Endothelial cell (in vitro differentiated cells): Measurements from ENCODE around the gene RNU1-1. TPM values are rescaled to one million over a fixed set of nuclear protein-coding genes. Genes with fewer than 3 reads are reported as not detected.
"Not testable (repeated sequence)": the region's sequence is repeated elsewhere in the genome, so short reads cannot be mapped to it uniquely, and the experiment has no call there.

Experiments used
- DNase-seq: peaks from one replicate; pipeline ENCODE4 v3.0.0; 2021; ENCODE audit warnings: low spot score
- H3K27ac Mint-ChIP-seq: one replicate; pipeline ENCODE4 v1.8.0; 2021; ENCODE audit warnings: mixed read lengths, inconsistent platforms; ENCODE audit not compliant: unreplicated experiment
- H3K27me3 Mint-ChIP-seq: one replicate; pipeline ENCODE4 v1.8.0; 2021; ENCODE audit warnings: mild to moderate bottlenecking, moderate library complexity, mixed read lengths, inconsistent platforms; ENCODE audit not compliant: unreplicated experiment
- H3K36me3 Mint-ChIP-seq: one replicate; pipeline ENCODE4 v1.8.0; 2021; ENCODE audit warnings: mild to moderate bottlenecking, low read depth, mixed read lengths, inconsistent platforms; ENCODE audit not compliant: unreplicated experiment
- H3K4me1 Mint-ChIP-seq: one replicate; pipeline ENCODE4 v1.8.0; 2021; ENCODE audit warnings: mild to moderate bottlenecking, mixed read lengths, inconsistent platforms; ENCODE audit not compliant: unreplicated experiment
- H3K4me3 Mint-ChIP-seq: one replicate; pipeline ENCODE4 v1.8.0; 2021; ENCODE audit warnings: mild to moderate bottlenecking, mixed read lengths, inconsistent platforms; ENCODE audit not compliant: unreplicated experiment
- H3K9me3 Mint-ChIP-seq: one replicate; pipeline ENCODE4 v1.8.0; 2021; ENCODE audit warnings: mixed read lengths, inconsistent platforms; ENCODE audit not compliant: unreplicated experiment
- CTCF ChIP-seq: fragments of 200-600 bp; sonication (generic); IDR thresholded peaks from one replicate; pipeline ENCODE4 v1.5.0; 2021; ENCODE audit warnings: antibody characterized with exemption; ENCODE audit not compliant: unreplicated experiment
- total RNA-seq: library from RNA; stranded (reverse); fragmentation: NEBNext Ultra II Directional; extraction: Animal tissue kit (Norgen Biotek cat#: 25700); gene quantifications from one replicate; pipeline ENCODE4 v1.2.1, GENCODE V29; 2021; ENCODE audit not compliant: unreplicated experiment

The RNU1-1 gene
- total RNA-seq, 1 donor from 2014 or later, result 3,428 TPM

GRCh38 chr1:16478091-16478490 lies 36.0 kb downstream of the RNU1-1 start:
- Mint-ChIP-seq H3K27ac (no peak overlapping the region), H3K4me3 (no peak overlapping the region), H3K9me3 (no peaks in the 10 kb centered on the region), H3K27me3 (peaks cover 1% of the 10 kb centered on the region), H3K4me1 (no peaks in the 10 kb centered on the region), H3K36me3 (peaks cover 24% of the 10 kb centered on the region)
- no peak for DNase-seq
- TF ChIP-seq CTCF, result no peak

DNA sequence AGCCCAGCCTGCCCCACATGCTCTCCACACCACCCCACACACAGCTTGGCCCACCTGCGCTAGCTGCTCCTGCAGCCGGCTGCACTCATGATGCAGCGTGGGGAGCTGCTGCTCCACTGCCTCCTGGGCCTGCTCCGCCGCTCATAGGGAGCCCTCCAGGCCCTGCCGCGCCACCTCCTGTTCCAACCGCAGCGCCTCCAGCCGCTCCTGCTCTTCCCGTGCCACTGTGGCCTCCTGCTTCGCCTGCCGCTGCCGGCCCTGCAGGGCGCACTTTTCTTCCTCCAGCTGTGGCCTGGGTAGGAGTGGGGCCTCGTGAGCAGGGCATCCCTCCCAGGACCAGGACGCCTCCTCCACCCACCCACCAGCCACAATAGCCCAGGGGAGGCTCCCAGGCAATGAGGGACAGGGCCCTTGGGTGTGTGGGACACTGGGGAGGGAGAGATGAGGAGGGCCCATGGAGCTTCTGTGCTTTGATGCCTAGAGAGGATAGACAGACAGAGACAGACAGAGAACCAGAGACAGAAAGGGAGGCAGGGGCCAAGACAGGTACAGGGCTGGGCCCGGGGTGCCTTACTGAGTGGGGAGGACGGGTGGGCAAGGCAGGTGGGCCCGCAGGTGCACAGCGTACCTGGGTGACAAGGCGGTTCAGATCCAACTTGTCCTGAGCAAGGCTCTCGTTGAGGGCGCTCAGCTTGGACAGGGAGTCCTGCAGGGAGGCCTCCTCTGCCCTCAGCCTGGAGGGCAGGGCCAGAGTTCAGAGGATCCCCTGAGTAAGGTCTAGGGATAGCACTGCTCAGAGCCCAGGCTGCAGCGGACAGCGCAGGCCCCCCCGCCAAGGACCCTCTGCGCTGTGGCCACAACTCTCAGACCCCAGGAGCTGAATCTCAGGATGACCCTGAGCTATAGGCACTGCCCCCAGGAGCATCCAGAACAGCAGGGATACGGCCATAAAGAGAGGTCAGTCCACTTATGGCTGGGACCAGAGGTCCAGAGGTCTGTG lies 38.0 kb downstream of the RNU1-1 start:
- H3K27me3 Mint-ChIP-seq, H3K9me3 Mint-ChIP-seq, DNase-seq, H3K4me1 Mint-ChIP-seq, H3K4me3 Mint-ChIP-seq, H3K27ac Mint-ChIP-seq: not testable (repeated sequence)
- peaks cover 21% of the 10 kb centered on the region for H3K36me3 Mint-ChIP-seq

DNA sequence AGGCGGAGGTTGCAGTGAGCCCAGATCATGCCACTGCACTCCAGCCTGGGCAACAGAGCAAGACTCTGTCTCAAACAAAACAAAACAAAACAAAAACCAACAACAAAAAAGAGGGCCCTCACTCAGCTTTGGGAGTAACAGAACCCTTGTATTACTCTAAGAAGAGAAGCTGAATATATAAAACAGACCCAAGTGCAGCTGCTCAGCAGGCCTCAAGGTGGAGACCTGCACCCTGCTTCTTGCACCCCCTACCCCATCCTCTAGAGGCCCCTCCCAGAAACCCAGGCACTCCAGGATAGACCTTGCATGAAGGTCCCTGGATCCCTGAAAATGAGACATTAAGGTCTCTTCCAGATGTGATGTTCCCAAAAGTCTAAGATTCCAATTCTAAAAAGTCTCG lies 39.2 kb downstream of the RNU1-1 start:
- H3K4me1 Mint-ChIP-seq, H3K27ac Mint-ChIP-seq, H3K4me3 Mint-ChIP-seq, DNase-seq, H3K27me3 Mint-ChIP-seq, H3K9me3 Mint-ChIP-seq: not testable (repeated sequence)
- peaks cover 18% of the 10 kb centered on the region for H3K36me3 Mint-ChIP-seq

DNA sequence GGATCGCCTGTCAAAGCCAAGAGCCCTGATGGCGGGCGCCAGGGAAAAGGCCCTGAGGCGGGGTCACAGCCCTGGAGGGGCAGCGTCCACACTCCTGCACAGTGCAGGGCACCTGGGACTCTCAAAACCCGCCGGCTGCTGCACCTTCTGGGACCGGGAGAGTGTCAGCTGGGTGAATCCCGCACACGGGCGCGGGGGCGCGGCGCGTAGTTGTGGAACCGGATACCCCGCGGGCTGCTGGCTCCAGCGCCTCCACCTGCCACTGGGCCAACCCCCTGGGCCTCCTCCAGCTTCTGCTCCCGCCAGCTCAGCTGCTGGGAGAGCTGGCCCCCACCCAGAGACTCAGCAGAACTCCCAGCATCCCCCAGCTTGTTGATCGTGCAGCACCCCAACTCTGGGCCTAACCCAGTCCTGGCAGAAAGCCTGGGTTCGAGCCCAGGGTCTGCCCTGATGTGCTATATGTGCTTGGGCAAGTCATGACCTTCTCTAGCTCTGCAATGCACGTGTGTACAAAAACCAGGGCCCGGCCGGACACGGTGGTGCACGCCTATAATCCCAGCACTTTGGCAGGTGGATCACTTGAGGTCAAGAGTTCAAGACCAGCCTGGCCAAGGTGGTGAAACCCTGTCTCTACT lies 39.8 kb downstream of the RNU1-1 start:
- no peak for DNase-seq
- Mint-ChIP-seq H3K4me1 (no peaks in the 10 kb centered on the region), H3K36me3 (peaks cover 22% of the 10 kb centered on the region), H3K27ac (no peak overlapping the region), H3K27me3 (peaks cover 1% of the 10 kb centered on the region), H3K9me3 (no peaks in the 10 kb centered on the region), H3K4me3 (no peak overlapping the region)
- no peak for TF ChIP-seq CTCF

DNA sequence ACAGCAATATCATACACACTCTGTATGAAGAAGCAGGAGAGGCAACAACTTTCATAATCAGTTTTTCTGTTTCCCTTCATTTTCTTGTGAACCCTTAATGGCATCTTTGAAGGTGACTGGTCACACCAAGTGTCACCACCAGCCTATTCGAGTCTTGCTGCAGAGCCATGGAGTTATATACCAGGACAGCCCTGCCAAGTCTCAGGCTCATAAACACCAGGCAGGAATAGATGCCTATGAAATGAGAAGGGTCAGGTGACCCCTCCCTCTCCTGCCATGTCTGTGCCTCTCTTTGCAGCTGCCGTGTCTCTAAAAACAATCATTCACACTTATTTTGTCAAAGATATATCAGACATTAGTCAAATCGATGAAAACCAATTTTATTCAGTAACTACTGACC lies 45.5 kb downstream of the RNU1-1 start:
- no peak overlapping the region for H3K4me3 Mint-ChIP-seq
- H3K27ac Mint-ChIP-seq, result no peak overlapping the region
- TF ChIP-seq CTCF, result no peak
- H3K9me3 Mint-ChIP-seq, result no peaks in the 10 kb centered on the region
- DNase-seq, result no peak
- H3K4me1 Mint-ChIP-seq, result no peaks in the 10 kb centered on the region
- peaks cover 36% of the 10 kb centered on the region for H3K36me3 Mint-ChIP-seq
- H3K27me3 Mint-ChIP-seq, result peaks cover 1% of the 10 kb centered on the region
